ENCODE data around the gene ENTPD6. TPM values are rescaled to one million over a fixed set of nuclear protein-coding genes. Genes with fewer than 3 reads are reported as not detected.
A peak's percentile ranks its signal among the peaks of the same experiment; 100 is the strongest.

The ENTPD6 gene
- total RNA-seq (2021) (75.5 and 80.4 TPM in 2 replicates), Bru-seq, nascent RNA (percentile 75 among the genes with signal in this experiment), BruChase-seq, experiment 1, labeled RNA remaining after a 2-hour chase (percentile 82 among the genes with signal in this experiment), BruChase-seq, experiment 2, labeled RNA remaining after a 6-hour chase (percentile 81 among the genes with signal in this experiment)
- long read RNA-seq, transcript ENTPD6-202 (15 exons, 2,766 nt), result minor isoform, 8 of 123 reads
- long read RNA-seq, transcript ENTPD6-201 (14 exons, 2,708 nt), result minor isoform, 10 of 123 reads
- long read RNA-seq, transcript ENTPD6-203 (15 exons, 2,750 nt), result major isoform, 18 of 123 reads
- long read RNA-seq, partial matches to known transcripts, result 17 of 123 reads
- long read RNA-seq, other reads (novel, unspliced or antisense), result 66 of 123 reads

DNA sequence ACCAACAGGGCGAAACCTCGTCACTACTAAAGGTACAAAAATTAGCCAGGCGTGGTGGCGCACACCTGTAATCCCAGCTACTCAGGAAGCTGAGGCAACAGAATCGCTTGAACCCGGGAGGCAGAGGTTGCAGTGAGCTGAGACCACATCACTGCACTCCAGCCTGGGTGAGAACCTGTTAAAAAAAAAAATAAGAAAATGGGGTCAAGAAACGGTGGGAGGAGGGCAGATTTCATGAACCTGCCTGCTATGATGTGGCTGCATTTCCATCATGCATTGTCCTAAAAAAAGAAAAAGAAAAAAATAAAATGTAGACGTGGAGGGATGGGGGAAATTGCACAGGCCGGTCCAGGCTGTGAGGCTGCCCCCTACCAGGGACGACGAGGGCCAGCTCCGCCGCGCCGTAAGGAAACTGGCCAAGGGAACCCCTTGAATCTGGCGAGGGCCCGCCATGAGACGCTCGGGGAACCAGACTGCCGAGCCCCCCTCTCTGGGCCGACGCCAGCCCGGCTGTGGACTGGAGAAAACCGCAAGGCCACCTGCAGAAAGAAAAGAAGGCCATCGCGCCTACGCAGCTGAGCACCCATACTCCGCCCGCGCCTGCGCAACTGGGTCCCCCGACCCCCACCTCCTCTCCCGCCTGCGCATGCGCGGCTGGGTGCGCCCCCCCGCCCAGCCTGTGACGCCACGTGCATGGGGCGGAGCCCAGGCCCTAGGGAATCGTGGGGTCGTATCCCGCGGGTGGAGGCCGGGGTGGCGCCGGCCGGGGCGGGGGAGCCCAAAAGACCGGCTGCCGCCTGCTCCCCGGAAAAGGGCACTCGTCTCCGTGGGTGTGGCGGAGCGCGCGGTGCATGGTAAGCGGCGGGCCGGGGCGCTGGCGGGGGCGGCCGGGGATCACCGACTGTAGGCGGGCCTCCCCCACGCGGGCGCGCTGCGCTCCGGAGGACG lies at the start of gene ENTPD6:
Gene ENTPD6 (plus strand): TSS at position 699 of the 948 bp plus-strand sequence. CDS start 10,825 bp downstream, outside the sequence.
- intact Hi-C loops (cut with micrococcal nuclease; ENCODE audit: unreplicated experiment), result loop anchor here (5.0 kb wide), 1 partner anchor 203 kb away; the partner anchor contains the start of gene APMAP
- H3K36me3 ChIP-seq (ENCODE audit: low read depth), result 0 out of 2 replicates have a peak, but pooled peaks cover 15% of the 10 kb centered on the region
- H3K27ac ChIP-seq, result peak within 1 kb of the TSS; percentile 54
- no peaks in the 10 kb centered on the region for H3K9me2 ChIP-seq (ENCODE audit: insufficient read depth)
- no peak for TF ChIP-seq EZH2 (IDR thresholded peaks at IDR 0.05; ENCODE audit: low read depth)
- TF ChIP-seq, protein P1, sequence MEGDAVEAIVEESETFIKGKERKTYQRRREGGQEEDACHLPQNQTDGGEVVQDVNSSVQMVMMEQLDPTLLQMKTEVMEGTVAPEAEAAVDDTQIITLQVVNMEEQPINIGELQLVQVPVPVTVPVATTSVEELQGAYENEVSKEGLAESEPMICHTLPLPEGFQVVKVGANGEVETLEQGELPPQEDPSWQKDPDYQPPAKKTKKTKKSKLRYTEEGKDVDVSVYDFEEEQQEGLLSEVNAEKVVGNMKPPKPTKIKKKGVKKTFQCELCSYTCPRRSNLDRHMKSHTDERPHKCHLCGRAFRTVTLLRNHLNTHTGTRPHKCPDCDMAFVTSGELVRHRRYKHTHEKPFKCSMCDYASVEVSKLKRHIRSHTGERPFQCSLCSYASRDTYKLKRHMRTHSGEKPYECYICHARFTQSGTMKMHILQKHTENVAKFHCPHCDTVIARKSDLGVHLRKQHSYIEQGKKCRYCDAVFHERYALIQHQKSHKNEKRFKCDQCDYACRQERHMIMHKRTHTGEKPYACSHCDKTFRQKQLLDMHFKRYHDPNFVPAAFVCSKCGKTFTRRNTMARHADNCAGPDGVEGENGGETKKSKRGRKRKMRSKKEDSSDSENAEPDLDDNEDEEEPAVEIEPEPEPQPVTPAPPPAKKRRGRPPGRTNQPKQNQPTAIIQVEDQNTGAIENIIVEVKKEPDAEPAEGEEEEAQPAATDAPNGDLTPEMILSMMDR (conservative IDR thresholded peaks at IDR 0.05), result no peak; the same call in 1 of the 2 replicates
- H3K27me3 ChIP-seq (ENCODE audit: insufficient read depth, low read depth), result no peaks in the 10 kb centered on the region
- H2AFZ ChIP-seq, result peak within 1 kb of the TSS; percentile 95
- peak; percentile 68 to 96 for DNase-seq
- H3K4me2 ChIP-seq, result peak within 1 kb of the TSS; percentile 86
- TSS peak; percentile 71 for BruUV-seq (replicated peaks)
- H3K79me2 ChIP-seq (ENCODE audit: low read depth), result peaks cover 48% of the 10 kb centered on the region
- H3F3A ChIP-seq (ENCODE audit: insufficient read depth, low read depth), result no peaks in the 10 kb centered on the region; the same call in 1 of the 2 replicates
- H4K20me1 ChIP-seq (ENCODE audit: insufficient read depth), result peaks cover 5% of the 10 kb centered on the region
- no peaks in the 10 kb centered on the region for H3K9me3 ChIP-seq (ENCODE audit: insufficient read depth, low read depth)
- H3K4me1 ChIP-seq (replicated peaks; ENCODE audit: insufficient read depth), result peaks cover 16% of the 10 kb centered on the region
- H3K4me3 ChIP-seq, result peak within 1 kb of the TSS; percentile 93
- ChIA-PET CTCF (interaction anchor here (1.4 kb wide), 1 partner anchor 52 kb away, joined by 6 read pairs; no protein-coding TSS in a partner anchor), POLR2A (ENCODE audit: unreplicated experiment) (interaction anchor here (0.6 to 1.1 kb wide), 3 partner anchors 28 to 119 kb away, joined by 4 read pairs; no protein-coding TSS in a partner anchor)

DNA sequence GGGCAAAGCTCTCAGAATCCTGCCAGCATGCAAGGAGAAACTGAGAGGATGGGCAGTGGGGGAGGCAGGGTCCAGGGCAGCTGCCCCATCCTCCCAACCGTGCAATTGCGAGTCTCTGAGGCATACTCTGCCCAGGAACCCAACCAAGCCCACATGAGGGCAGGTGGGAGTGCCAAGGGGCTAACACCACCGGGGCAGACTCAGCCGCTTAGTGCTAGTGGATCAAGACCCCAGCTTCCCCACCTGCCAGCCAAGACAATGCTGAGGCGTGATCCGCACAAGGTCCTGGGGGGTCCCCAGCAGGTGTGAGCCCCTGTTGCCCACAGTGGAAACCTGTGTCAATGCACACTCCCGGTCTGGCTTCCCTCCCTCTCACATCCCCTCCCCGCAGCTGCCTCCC lies 48.5 kb upstream of the ENTPD6 start:
- Histone ChIP-seq H3K27ac (no peak overlapping the region), H3K9me3 (ENCODE audit: insufficient read depth, low read depth) (no peaks in the 10 kb centered on the region), H4K20me1 (ENCODE audit: insufficient read depth) (no peaks in the 10 kb centered on the region), H3F3A (ENCODE audit: insufficient read depth, low read depth) (peaks cover 5% of the 10 kb centered on the region; the same call in 1 of the 2 replicates), H3K9me2 (ENCODE audit: insufficient read depth) (no peaks in the 10 kb centered on the region), H3K4me1 (replicated peaks; ENCODE audit: insufficient read depth) (no peaks in the 10 kb centered on the region), H2AFZ (no peak overlapping the region), H3K4me2 (no peak overlapping the region), H3K36me3 (ENCODE audit: low read depth) (no peaks in the 10 kb centered on the region), H3K79me2 (ENCODE audit: low read depth) (no peaks in the 10 kb centered on the region), H3K27me3 (ENCODE audit: insufficient read depth, low read depth) (no peaks in the 10 kb centered on the region), H3K4me3 (no peak overlapping the region)
- no peak for DNase-seq
- CTCF ChIA-PET, result no interaction called here
- intact Hi-C loops (cut with micrococcal nuclease; ENCODE audit: unreplicated experiment), result no loop called here
- POLR2A ChIA-PET (ENCODE audit: unreplicated experiment), result no interaction called here
- TF ChIP-seq EZH2 (IDR thresholded peaks at IDR 0.05; ENCODE audit: low read depth), result no peak
- TF ChIP-seq, protein P1 (conservative IDR thresholded peaks at IDR 0.05), result no peak
- BruUV-seq (replicated peaks), result no TSS peak

DNA sequence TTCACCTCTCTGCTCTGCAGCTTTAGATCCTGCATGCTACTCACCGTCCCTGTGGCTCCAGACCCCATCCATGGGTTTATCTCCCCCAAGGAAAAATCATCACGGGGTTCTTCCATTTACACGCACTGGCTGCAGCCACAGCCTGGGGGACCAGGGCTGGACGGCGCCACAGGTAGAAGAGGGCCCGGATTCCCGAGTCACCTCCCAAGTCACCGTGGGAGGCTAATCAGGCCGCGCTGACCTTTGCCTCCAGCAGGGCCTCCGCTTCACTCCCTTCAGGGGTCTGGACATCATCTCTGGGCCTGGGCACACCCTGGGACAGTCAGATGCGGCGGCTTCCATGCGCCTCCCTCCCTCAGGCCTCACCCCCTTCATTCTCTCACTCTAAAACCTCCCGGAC lies 47.8 kb upstream of the ENTPD6 start:
- Histone ChIP-seq H3K4me1 (replicated peaks; ENCODE audit: insufficient read depth) (no peaks in the 10 kb centered on the region), H3K9me3 (ENCODE audit: insufficient read depth, low read depth) (no peaks in the 10 kb centered on the region), H3K4me3 (no peak overlapping the region), H3K9me2 (ENCODE audit: insufficient read depth) (no peaks in the 10 kb centered on the region), H3K36me3 (ENCODE audit: low read depth) (no peaks in the 10 kb centered on the region), H3K27ac (no peak overlapping the region), H3K27me3 (ENCODE audit: insufficient read depth, low read depth) (no peaks in the 10 kb centered on the region), H3F3A (ENCODE audit: insufficient read depth, low read depth) (peaks cover 5% of the 10 kb centered on the region; the same call in 1 of the 2 replicates), H4K20me1 (ENCODE audit: insufficient read depth) (no peaks in the 10 kb centered on the region), H3K4me2 (no peak overlapping the region), H2AFZ (no peak overlapping the region), H3K79me2 (ENCODE audit: low read depth) (no peaks in the 10 kb centered on the region)
- intact Hi-C loops (cut with micrococcal nuclease; ENCODE audit: unreplicated experiment), result no loop called here
- POLR2A ChIA-PET (ENCODE audit: unreplicated experiment), result no interaction called here
- no TSS peak for BruUV-seq (replicated peaks)
- DNase-seq, result no peak
- no peak for TF ChIP-seq EZH2 (IDR thresholded peaks at IDR 0.05; ENCODE audit: low read depth)
- TF ChIP-seq, protein P1 (conservative IDR thresholded peaks at IDR 0.05), result no peak
- CTCF ChIA-PET, result no interaction called here

Data from PC-9 (cell line).